ENCODE results near the gene MPI.

MPI gene

GRCh38 chr15:74896316-74896715 is 6.5 kb downstream of the MPI start:
- FAIRE-seq (no peak), DNase-seq (ENCODE audit: insufficient read length) (no peak)
- TF ChIP-seq POLR2AphosphoS5 (IDR thresholded peaks at IDR 0.05; ENCODE audit: low read depth, low read length) (peak; percentile 31; the same call in 1 of the 2 replicates), POLR2A (IDR thresholded peaks at IDR 0.05; ENCODE audit: low read depth, low read length) (no peak)

GRCh38 chr15:74897300-74897701 is 7.5 kb downstream of the MPI start:
- TF ChIP-seq POLR2AphosphoS5 (IDR thresholded peaks at IDR 0.05; ENCODE audit: low read depth, low read length) (no peak), TAF1 (IDR thresholded peaks at IDR 0.05; ENCODE audit: borderline replicate concordance, low read depth, low read length) (no peak), POLR2A (IDR thresholded peaks at IDR 0.05; ENCODE audit: low read depth, low read length) (no peak)
- no peak for DNase-seq (ENCODE audit: insufficient read length)
- no peak for FAIRE-seq

DNA sequence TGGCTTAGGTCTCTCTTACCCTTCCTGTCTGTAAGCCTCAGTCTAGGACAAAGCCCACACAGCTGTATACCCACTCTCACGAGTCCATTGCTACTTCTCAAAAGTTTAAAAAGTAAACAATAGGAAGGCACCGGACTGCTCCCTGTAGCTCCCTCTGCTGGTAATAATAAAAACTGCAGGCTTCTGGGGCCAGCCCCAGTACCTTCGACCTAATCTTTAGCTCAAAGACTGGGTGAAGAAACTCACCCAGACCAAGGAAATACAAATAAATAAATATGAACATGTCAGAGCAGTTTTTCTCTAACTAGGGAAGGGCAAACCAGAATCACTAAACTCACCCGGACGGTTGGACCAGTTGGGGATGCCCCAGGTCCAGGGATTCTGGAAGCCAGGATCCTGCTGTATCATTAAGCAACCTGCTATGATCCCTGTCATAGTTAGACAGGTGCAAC is 11.8 kb downstream of the MPI start:
- peak; percentile 54 for DNase-seq (ENCODE audit: insufficient read length)
- no peak for TF ChIP-seq POLR2A (IDR thresholded peaks at IDR 0.05; ENCODE audit: low read depth, low read length)
- no peak for TF ChIP-seq POLR2AphosphoS5 (IDR thresholded peaks at IDR 0.05; ENCODE audit: low read depth, low read length)
- no peak for TF ChIP-seq TAF1 (IDR thresholded peaks at IDR 0.05; ENCODE audit: borderline replicate concordance, low read depth, low read length)
- no peak for FAIRE-seq

- FAIRE-seq = no peak
- no peak for TF ChIP-seq POLR2AphosphoS5 (IDR thresholded peaks at IDR 0.05; ENCODE audit: low read depth, low read length)
- no peak for TF ChIP-seq TAF1 (IDR thresholded peaks at IDR 0.05; ENCODE audit: borderline replicate concordance, low read depth, low read length)
- no peak for TF ChIP-seq POLR2A (IDR thresholded peaks at IDR 0.05; ENCODE audit: low read depth, low read length)
- DNase-seq (ENCODE audit: insufficient read length) = no peak
Observed at GRCh38 chr15:74902295-74903075, 12.6 kb downstream of the MPI start.

GRCh38 chr15:74903676-74904075 is 13.8 kb downstream of the MPI start:
- TF ChIP-seq POLR2AphosphoS5 (IDR thresholded peaks at IDR 0.05; ENCODE audit: low read depth, low read length) (no peak), TAF1 (IDR thresholded peaks at IDR 0.05; ENCODE audit: borderline replicate concordance, low read depth, low read length) (no peak), POLR2A (IDR thresholded peaks at IDR 0.05; ENCODE audit: low read depth, low read length) (no peak)
- FAIRE-seq = no peak
- DNase-seq (ENCODE audit: insufficient read length) = no peak

GRCh38 chr15:74904190-74904805 is 14.5 kb downstream of the MPI start:
- TF ChIP-seq POLR2A (IDR thresholded peaks at IDR 0.05; ENCODE audit: low read depth, low read length) = no peak
- FAIRE-seq (no peak), DNase-seq (ENCODE audit: insufficient read length) (no peak)

GRCh38 chr15:74906067-74906449 is 16.2 kb downstream of the MPI start:
- TF ChIP-seq TAF1 (IDR thresholded peaks at IDR 0.05; ENCODE audit: borderline replicate concordance, low read depth, low read length) (no peak), POLR2AphosphoS5 (IDR thresholded peaks at IDR 0.05; ENCODE audit: low read depth, low read length) (no peak)
- FAIRE-seq (no peak), DNase-seq (ENCODE audit: insufficient read length) (no peak)

- FAIRE-seq (peak; percentile 83), DNase-seq (ENCODE audit: insufficient read length) (peak; percentile 93)
- TF ChIP-seq TAF1 (IDR thresholded peaks at IDR 0.05; ENCODE audit: borderline replicate concordance, low read depth, low read length) (peak; percentile 60), POLR2AphosphoS5 (IDR thresholded peaks at IDR 0.05; ENCODE audit: low read depth, low read length) (peak; percentile 49; the same call in 1 of the 2 replicates), POLR2A (IDR thresholded peaks at IDR 0.05; ENCODE audit: low read depth, low read length) (peak; percentile 78)
Observed at GRCh38 chr15:74906450-74907162, 16.8 kb downstream of the MPI start, which contains the start of gene FAM219B. TSS of gene FAM219B (minus strand) at chr15:74906851. CDS start at chr15:74906800, 51 bp downstream.

- FAIRE-seq = no peak
- no peak for TF ChIP-seq POLR2AphosphoS5 (IDR thresholded peaks at IDR 0.05; ENCODE audit: low read depth, low read length)
- no peak for TF ChIP-seq TAF1 (IDR thresholded peaks at IDR 0.05; ENCODE audit: borderline replicate concordance, low read depth, low read length)
- TF ChIP-seq POLR2A (IDR thresholded peaks at IDR 0.05; ENCODE audit: low read depth, low read length) = no peak
- no peak for DNase-seq (ENCODE audit: insufficient read length)
Observed at GRCh38 chr15:74907163-74907870, 17.5 kb downstream of the MPI start.

- TF ChIP-seq POLR2AphosphoS5 (IDR thresholded peaks at IDR 0.05; ENCODE audit: low read depth, low read length) (no peak), POLR2A (IDR thresholded peaks at IDR 0.05; ENCODE audit: low read depth, low read length) (no peak), TAF1 (IDR thresholded peaks at IDR 0.05; ENCODE audit: borderline replicate concordance, low read depth, low read length) (no peak)
- FAIRE-seq (no peak), DNase-seq (ENCODE audit: insufficient read length) (no peak)
Observed at GRCh38 chr15:74908635-74909034, 18.8 kb downstream of the MPI start.

- TF ChIP-seq POLR2AphosphoS5 (IDR thresholded peaks at IDR 0.05; ENCODE audit: low read depth, low read length) = peak; percentile 5; the same call in 1 of the 2 replicates
- TF ChIP-seq TAF1 (IDR thresholded peaks at IDR 0.05; ENCODE audit: borderline replicate concordance, low read depth, low read length) = no peak
- no peak for TF ChIP-seq POLR2A (IDR thresholded peaks at IDR 0.05; ENCODE audit: low read depth, low read length)
- FAIRE-seq (no peak), DNase-seq (ENCODE audit: insufficient read length) (no peak)
Observed at GRCh38 chr15:74913041-74913440, 23.2 kb downstream of the MPI start.

Measured in GM12892 (cell line).